HG03342 (cell line): ENCODE results near the gene CNGA2.
"Not testable (repeated sequence)": the region's sequence is repeated elsewhere in the genome, so short reads cannot be mapped to it uniquely, and the experiment has no call there.

Source experiments
- ATAC-seq: cut with Tn5 transposase; IDR thresholded peaks from one replicate; pipeline ENCODE4 v1.9.1; 2021; ENCODE audit warnings: mild to moderate bottlenecking, moderate library complexity; ENCODE audit not compliant: unreplicated experiment

The CNGA2 gene

GRCh38 chrX:151734446-151734845 lies at the start of gene CNGA2:
Gene CNGA2, plus strand, starts transcription at chrX:151734746. Its CDS starts 3,738 bp downstream, at chrX:151738484.
- no peak for ATAC-seq

GRCh38 chrX:151687635-151688034 lies 46.9 kb upstream of the CNGA2 start:
- no peak for ATAC-seq

- no peak for ATAC-seq
Observed at GRCh38 chrX:151688695-151689094, 45.9 kb upstream of the CNGA2 start.

- ATAC-seq, result no peak
Observed at GRCh38 chrX:151692825-151693224, 41.7 kb upstream of the CNGA2 start.

- no peak for ATAC-seq
Observed at GRCh38 chrX:151694121-151694520, 40.4 kb upstream of the CNGA2 start.

- ATAC-seq, result no peak
Observed at GRCh38 chrX:151694661-151695582, 39.6 kb upstream of the CNGA2 start, which contains the start of gene PRRG3. Gene PRRG3, plus strand, starts transcription at chrX:151695458. Its CDS starts 3,357 bp downstream, at chrX:151698815.

GRCh38 chrX:151695583-151696340 lies 38.8 kb upstream of the CNGA2 start:
- no peak for ATAC-seq

GRCh38 chrX:151697082-151697481 lies 37.5 kb upstream of the CNGA2 start:
- not testable (repeated sequence) for ATAC-seq

- no peak for ATAC-seq
Observed at GRCh38 chrX:151697522-151697921, 37.0 kb upstream of the CNGA2 start.

GRCh38 chrX:151698485-151698884 lies 36.1 kb upstream of the CNGA2 start:
- no peak for ATAC-seq

GRCh38 chrX:151699746-151700145 lies 34.8 kb upstream of the CNGA2 start:
- ATAC-seq, result no peak

GRCh38 chrX:151700581-151700980 lies 34.0 kb upstream of the CNGA2 start:
- no peak for ATAC-seq

GRCh38 chrX:151701071-151701470 lies 33.5 kb upstream of the CNGA2 start:
- no peak for ATAC-seq

GRCh38 chrX:151701531-151701930 lies 33.0 kb upstream of the CNGA2 start:
- ATAC-seq, result no peak

GRCh38 chrX:151702026-151702714 lies 32.4 kb upstream of the CNGA2 start:
- no peak for ATAC-seq

- no peak for ATAC-seq
Observed at GRCh38 chrX:151702741-151703340, 31.7 kb upstream of the CNGA2 start.

- no peak for ATAC-seq
Observed at GRCh38 chrX:151703487-151703886, 31.1 kb upstream of the CNGA2 start.

- no peak for ATAC-seq
Observed at GRCh38 chrX:151704041-151704663, 30.4 kb upstream of the CNGA2 start.

- ATAC-seq, result no peak
Observed at GRCh38 chrX:151708821-151709220, 25.7 kb upstream of the CNGA2 start.

- no peak for ATAC-seq
Observed at GRCh38 chrX:151710457-151710856, 24.1 kb upstream of the CNGA2 start.
